HCT116 (cell line): ENCODE data around the gene SLC11A1. TPM values are rescaled to one million over a fixed set of nuclear protein-coding genes. Genes with fewer than 3 reads are reported as not detected.

Source experiments
- ATAC-seq: fragments of 200-7000 bp; cut with Tn5 transposase; 2 replicates; pipeline ENCODE4 v1.9.1; 2020; ENCODE audit warnings: mild to moderate bottlenecking, moderate library complexity
- BruUV-seq: library from RNA; stranded (reverse); fragments of 400-500 nt; replicated peaks from 2 replicates; lab custom pipeline; 2021; lab: Mats Ljungman, UMichigan
- CTCF ChIA-PET: fragments of 300-600 bp; sonication (Branson Sonifier 250); formaldehyde crosslinking; loops from one replicate; lab custom pipeline; 2021; ENCODE audit warnings: antibody characterized with exemption; lab: Charles Lee
- POLR2A ChIA-PET: fragments of 300-600, 350-600 bp; sonication (Branson Sonifier 250); formaldehyde crosslinking; loops from one replicate; lab custom pipeline; 2021; ENCODE audit warnings: antibody characterized with exemption; lab: Charles Lee
- RAD21 ChIA-PET, 2 experiments: fragments of 300-600 bp; sonication (Branson Sonifier 250); formaldehyde crosslinking; loops; one replicate each; lab custom pipeline; 2023; ENCODE audit warnings: low total read pairs in 2 of 2; ENCODE audit not compliant: uncharacterized antibody in 2 of 2, unreplicated experiment in 2 of 2, low non-redundant PET in 1 of 2; lab: Charles Lee
- DNase-seq: peaks from one replicate; pipeline ENCODE4 v3.0.0-alpha.2; 2010; ENCODE audit warnings: low read depth, low spot score
- H2AFZ ChIP-seq: fragments of 200-600 bp; shearing (Covaris generic), sonication (generic); 2 replicates; pipeline ENCODE4 v1.6.1; 2017; ENCODE audit warnings: low read depth, mixed run types, mixed read lengths, antibody characterized with exemption, low read length; ENCODE audit not compliant: poor library complexity, severe bottlenecking
- H3K27ac ChIP-seq: 2 replicates; pipeline ENCODE4 v1.5.1; 2012; ENCODE audit warnings: low read depth, low read length
- H3K27me3 ChIP-seq: fragments of 200-600 bp; sonication (generic); 2 replicates; pipeline ENCODE4 v1.6.1; 2016; ENCODE audit warnings: mixed run types, low read length, mixed read lengths; ENCODE audit not compliant: insufficient read depth
- H3K36me3 ChIP-seq, 2 experiments: fragments of 200-500 bp in 1 of 2; fragments of 200-600 bp in 1 of 2; sonication (Bioruptor generic) in 1 of 2; sonication (generic) in 1 of 2; 2 replicates each; pipeline versions ENCODE4 v1.5.1 to v1.6.1; 2014 to 2016; ENCODE audit warnings: low read length in 2 of 2, inconsistent platforms in 1 of 2, mixed read lengths in 1 of 2, mixed run types in 1 of 2; ENCODE audit not compliant: insufficient read depth in 2 of 2, control insufficient read depth in 1 of 2
- H3K4me1 ChIP-seq, 2 experiments: fragments of 200-600 bp in 1 of 2; sonication (generic) in 1 of 2; 2 replicates each; pipeline versions ENCODE4 v1.5.1 to v1.6.1; 2012 to 2017; ENCODE audit warnings: low read length in 2 of 2, inconsistent platforms in 1 of 2, mild to moderate bottlenecking in 1 of 2, mixed read lengths in 1 of 2, mixed run types in 1 of 2, moderate library complexity in 1 of 2; ENCODE audit not compliant: insufficient read depth in 2 of 2, control insufficient read depth in 1 of 2
- H3K4me2 ChIP-seq: fragments of 200-600 bp; sonication (generic); 2 replicates; pipeline ENCODE4 v1.6.1; 2017; ENCODE audit warnings: mixed run types, low read length, mixed read lengths
- H3K4me3 ChIP-seq, 2 experiments: fragments of 200-600 bp in 1 of 2; sonication (generic) in 1 of 2; replicated peaks in 1 of 2; 2 replicates each; pipeline ENCODE4 v1.5.1; 2011 to 2016; ENCODE audit warnings: low read length in 2 of 2, control low read depth in 1 of 2, low read depth in 1 of 2, mild to moderate bottlenecking in 1 of 2, mixed read lengths in 1 of 2, mixed run types in 1 of 2
- H3K79me2 ChIP-seq: fragments of 200-600 bp; sonication (generic); 2 replicates; pipeline ENCODE4 v1.6.1; 2017; ENCODE audit warnings: mild to moderate bottlenecking, mixed run types, low read length, moderate library complexity, mixed read lengths; ENCODE audit not compliant: insufficient read depth
- H3K9ac ChIP-seq: fragments of 200-600 bp; sonication (generic); 2 replicates; pipeline ENCODE4 v1.6.1; 2016; ENCODE audit warnings: low read length, mixed read lengths
- H3K9me2 ChIP-seq: fragments of 200-600 bp; sonication (generic), shearing (Covaris generic); 2 replicates; pipeline ENCODE4 v1.6.1; 2017; ENCODE audit warnings: mixed run types, mild to moderate bottlenecking, moderate library complexity; ENCODE audit not compliant: insufficient read depth
- H3K9me3 ChIP-seq, 2 experiments: fragments of 200-500 bp in 1 of 2; fragments of 200-600 bp in 1 of 2; sonication (Bioruptor generic) in 1 of 2; sonication (generic) in 1 of 2; 2 replicates each; pipeline ENCODE4 v1.6.1; 2014 to 2017; ENCODE audit warnings: low read length in 2 of 2, mixed read lengths in 2 of 2, inconsistent platforms in 1 of 2, low read depth in 1 of 2, mild to moderate bottlenecking in 1 of 2, mixed run types in 1 of 2, moderate library complexity in 1 of 2; ENCODE audit not compliant: control insufficient read depth in 1 of 2, insufficient read depth in 1 of 2
- H4K20me1 ChIP-seq: fragments of 200-600 bp; sonication (generic), shearing (Covaris generic); 2 replicates; pipeline ENCODE4 v1.6.1; 2017; ENCODE audit warnings: mixed run types, mild to moderate bottlenecking, moderate library complexity; ENCODE audit not compliant: insufficient read depth
- ATF3 ChIP-seq: IDR thresholded peaks from 2 replicates; pipeline ENCODE4 v1.6.1; 2012
- CBX3 ChIP-seq: IDR thresholded peaks from 2 replicates; pipeline ENCODE4 v1.6.1; 2012; ENCODE audit warnings: low read depth
- EGR1 ChIP-seq: IDR thresholded peaks from 2 replicates; pipeline ENCODE4 v1.6.1; 2012; ENCODE audit warnings: low read depth
- ELF1 ChIP-seq: IDR thresholded peaks from 2 replicates; pipeline ENCODE4 v1.6.1; 2012; ENCODE audit warnings: low read depth, borderline replicate concordance
- EZH2 ChIP-seq: fragments of 200-600 bp; sonication (generic); IDR thresholded peaks from 2 replicates; pipeline ENCODE4 v1.6.1; 2017; ENCODE audit warnings: antibody characterized with exemption, mixed run types
- FOSL1 ChIP-seq: IDR thresholded peaks from 2 replicates; pipeline ENCODE4 v1.6.1; 2012; ENCODE audit warnings: low read depth
- JUND ChIP-seq: IDR thresholded peaks from 2 replicates; pipeline ENCODE4 v1.6.1; 2012
- MAX ChIP-seq: IDR thresholded peaks from 2 replicates; pipeline ENCODE4 v1.6.1; 2012
- POLR2A ChIP-seq: IDR thresholded peaks from 2 replicates; pipeline ENCODE4 v1.7.0; 2011; ENCODE audit warnings: borderline replicate concordance; ENCODE audit not compliant: insufficient read depth, insufficient read length; ENCODE audit errors: extremely low read depth
- POLR2AphosphoS5 ChIP-seq: IDR thresholded peaks from 2 replicates; pipeline ENCODE4 v1.6.1; 2011; ENCODE audit warnings: mild to moderate bottlenecking, low read depth, low read length, moderate library complexity
- SIN3A ChIP-seq: IDR thresholded peaks from 2 replicates; pipeline ENCODE4 v1.6.1; 2012; ENCODE audit warnings: low read depth
- SP1 ChIP-seq: IDR thresholded peaks from 2 replicates; pipeline ENCODE4 v1.6.1; 2012; ENCODE audit warnings: low read depth
- TCF7L2 ChIP-seq: IDR thresholded peaks from 2 replicates; pipeline ENCODE4 v1.7.0; 2011; ENCODE audit warnings: borderline replicate concordance, inconsistent platforms; ENCODE audit not compliant: insufficient read depth, insufficient read length; ENCODE audit errors: extremely low read depth
- YY1 ChIP-seq: IDR thresholded peaks from 2 replicates; pipeline ENCODE4 v1.6.1; 2011; ENCODE audit warnings: low read length, low read depth, moderate library complexity, mild to moderate bottlenecking; ENCODE audit not compliant: insufficient replicate concordance; ENCODE audit errors: extremely low read depth
- ZBTB33 ChIP-seq: IDR thresholded peaks from 2 replicates; pipeline ENCODE4 v1.6.1; 2011; ENCODE audit warnings: mild to moderate bottlenecking, low read length, moderate library complexity; ENCODE audit not compliant: insufficient replicate concordance; ENCODE audit errors: extremely low read depth
- ZFX ChIP-seq: fragments of 450-650 bp; IDR thresholded peaks from 2 replicates; pipeline ENCODE4 v1.6.1; 2017
- ZNF274 ChIP-seq: fragments of 200-500 bp; sonication (Bioruptor generic); IDR thresholded peaks from 2 replicates; pipeline ENCODE4 v1.6.1; 2014; ENCODE audit warnings: mild to moderate bottlenecking, low read depth, low read length, inconsistent platforms
- intact Hi-C: fragments of 100-400 bp; cut with micrococcal nuclease; formaldehyde crosslinking; loops from 2 replicates; pipeline ENCODE4 v1.10.0; 2022
- total RNA-seq: library from RNA; stranded (reverse); gene quantifications from one replicate; pipeline ENCODE4 v1.2.1, GENCODE V29; 2021; ENCODE audit not compliant: unreplicated experiment
- TF ChIP-seq, protein P1 (sequence below), 3 experiments: fragments of 200-600 bp in 1 of 3; sonication (generic) in 1 of 3; IDR thresholded peaks in 2 of 3; conservative IDR thresholded peaks in 1 of 3; 2 replicates each; pipeline ENCODE4 v1.5.1; 2012 to 2017; ENCODE audit warnings: low read depth in 2 of 3, low read length in 2 of 3, antibody characterized with exemption in 1 of 3, borderline replicate concordance in 1 of 3, control low read depth in 1 of 3, mild to moderate bottlenecking in 1 of 3, mixed read lengths in 1 of 3, mixed run types in 1 of 3, moderate library complexity in 1 of 3; ENCODE audit not compliant: insufficient read depth in 1 of 3
- TF ChIP-seq, protein P2 (sequence below): IDR thresholded peaks from 2 replicates; pipeline ENCODE4 v1.6.1; 2012; ENCODE audit warnings: low read depth

Gene SLC11A1
- total RNA-seq, 1 experiment from 2014 or later = 0.42 TPM

GRCh38 chr2:218392891-218393462 lies 10.9 kb downstream of the SLC11A1 start:
- no peak overlapping the region for H3K4me2 ChIP-seq
- no peaks in the 10 kb centered on the region for H3K9me3 ChIP-seq
- no peak overlapping the region for H3K27ac ChIP-seq
- TF ChIP-seq SP1 (no peak), ZBTB33 (no peak), YY1 (no peak), ATF3 (no peak), POLR2AphosphoS5 (no peak), POLR2A (no peak), ZNF274 (no peak), SIN3A (no peak), JUND (no peak), TCF7L2 (no peak), MAX (no peak), CBX3 (no peak), ZFX (no peak), FOSL1 (no peak), ELF1 (no peak), EZH2 (no peak), EGR1 (no peak)
- TF ChIP-seq, protein P1, sequence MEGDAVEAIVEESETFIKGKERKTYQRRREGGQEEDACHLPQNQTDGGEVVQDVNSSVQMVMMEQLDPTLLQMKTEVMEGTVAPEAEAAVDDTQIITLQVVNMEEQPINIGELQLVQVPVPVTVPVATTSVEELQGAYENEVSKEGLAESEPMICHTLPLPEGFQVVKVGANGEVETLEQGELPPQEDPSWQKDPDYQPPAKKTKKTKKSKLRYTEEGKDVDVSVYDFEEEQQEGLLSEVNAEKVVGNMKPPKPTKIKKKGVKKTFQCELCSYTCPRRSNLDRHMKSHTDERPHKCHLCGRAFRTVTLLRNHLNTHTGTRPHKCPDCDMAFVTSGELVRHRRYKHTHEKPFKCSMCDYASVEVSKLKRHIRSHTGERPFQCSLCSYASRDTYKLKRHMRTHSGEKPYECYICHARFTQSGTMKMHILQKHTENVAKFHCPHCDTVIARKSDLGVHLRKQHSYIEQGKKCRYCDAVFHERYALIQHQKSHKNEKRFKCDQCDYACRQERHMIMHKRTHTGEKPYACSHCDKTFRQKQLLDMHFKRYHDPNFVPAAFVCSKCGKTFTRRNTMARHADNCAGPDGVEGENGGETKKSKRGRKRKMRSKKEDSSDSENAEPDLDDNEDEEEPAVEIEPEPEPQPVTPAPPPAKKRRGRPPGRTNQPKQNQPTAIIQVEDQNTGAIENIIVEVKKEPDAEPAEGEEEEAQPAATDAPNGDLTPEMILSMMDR (IDR thresholded peaks at IDR 0.05 in 2 of 3, conservative IDR thresholded peaks at IDR 0.05 in 1 of 3; ENCODE audit: borderline replicate concordance in 1 of 3, insufficient read depth in 1 of 3, low read depth in 2 of 3, low read length in 2 of 3) = no peak
- TF ChIP-seq, protein P2, sequence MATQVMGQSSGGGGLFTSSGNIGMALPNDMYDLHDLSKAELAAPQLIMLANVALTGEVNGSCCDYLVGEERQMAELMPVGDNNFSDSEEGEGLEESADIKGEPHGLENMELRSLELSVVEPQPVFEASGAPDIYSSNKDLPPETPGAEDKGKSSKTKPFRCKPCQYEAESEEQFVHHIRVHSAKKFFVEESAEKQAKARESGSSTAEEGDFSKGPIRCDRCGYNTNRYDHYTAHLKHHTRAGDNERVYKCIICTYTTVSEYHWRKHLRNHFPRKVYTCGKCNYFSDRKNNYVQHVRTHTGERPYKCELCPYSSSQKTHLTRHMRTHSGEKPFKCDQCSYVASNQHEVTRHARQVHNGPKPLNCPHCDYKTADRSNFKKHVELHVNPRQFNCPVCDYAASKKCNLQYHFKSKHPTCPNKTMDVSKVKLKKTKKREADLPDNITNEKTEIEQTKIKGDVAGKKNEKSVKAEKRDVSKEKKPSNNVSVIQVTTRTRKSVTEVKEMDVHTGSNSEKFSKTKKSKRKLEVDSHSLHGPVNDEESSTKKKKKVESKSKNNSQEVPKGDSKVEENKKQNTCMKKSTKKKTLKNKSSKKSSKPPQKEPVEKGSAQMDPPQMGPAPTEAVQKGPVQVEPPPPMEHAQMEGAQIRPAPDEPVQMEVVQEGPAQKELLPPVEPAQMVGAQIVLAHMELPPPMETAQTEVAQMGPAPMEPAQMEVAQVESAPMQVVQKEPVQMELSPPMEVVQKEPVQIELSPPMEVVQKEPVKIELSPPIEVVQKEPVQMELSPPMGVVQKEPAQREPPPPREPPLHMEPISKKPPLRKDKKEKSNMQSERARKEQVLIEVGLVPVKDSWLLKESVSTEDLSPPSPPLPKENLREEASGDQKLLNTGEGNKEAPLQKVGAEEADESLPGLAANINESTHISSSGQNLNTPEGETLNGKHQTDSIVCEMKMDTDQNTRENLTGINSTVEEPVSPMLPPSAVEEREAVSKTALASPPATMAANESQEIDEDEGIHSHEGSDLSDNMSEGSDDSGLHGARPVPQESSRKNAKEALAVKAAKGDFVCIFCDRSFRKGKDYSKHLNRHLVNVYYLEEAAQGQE = no peak
- TF ChIP-seq, all 23 proteins: peak for 0
- H3K9ac ChIP-seq = no peak overlapping the region
- intact Hi-C loops = no loop called here
- no peak for ATAC-seq
- ChIA-PET CTCF (interaction anchor here (0.7 to 1.5 kb wide), 4 partner anchors 91 to 122 kb away, joined by 3 to 4 read pairs (median 4); partner anchors contain the start of genes AAMP and PNKD), RAD21 (no interaction called here), POLR2A (interaction anchor here (0.6 to 1.2 kb wide), 4 partner anchors 37 to 123 kb away, joined by 3 to 9 read pairs (median 4); partner anchors contain the start of genes AAMP and PNKD)
- H3K4me1 ChIP-seq = peaks cover 24 to 41% of the 10 kb centered on the region in 2 experiments
- no peak for DNase-seq
- no peaks in the 10 kb centered on the region for H3K36me3 ChIP-seq
- H2AFZ ChIP-seq = no peak overlapping the region
- no peak overlapping the region for H3K4me3 ChIP-seq
- no peaks in the 10 kb centered on the region for H4K20me1 ChIP-seq
- H3K27me3 ChIP-seq = no peaks in the 10 kb centered on the region
- no peaks in the 10 kb centered on the region for H3K9me2 ChIP-seq
- H3K79me2 ChIP-seq = no peaks in the 10 kb centered on the region; the same call in 1 of the 2 replicates
- no TSS peak for BruUV-seq
